T-helper 1 cell treated with Interleukin-12 subunit alpha and Interleukin-12 subunit beta and Interleukin-4 antibody, amounts not matched to agents 30 ng/mL and 1 ng/mL, for 36 hours (primary cell): ENCODE data around the gene TAS2R10. TPM values are rescaled to one million over a fixed set of nuclear protein-coding genes. Genes with fewer than 3 reads are reported as not detected.

ENCODE experiments used
- intact Hi-C: fragments of 100-400 bp; cut with micrococcal nuclease; formaldehyde crosslinking; loops from one replicate; pipeline ENCODE4 v1.15.1; 2024
- total RNA-seq: library from RNA; stranded (reverse); gene quantifications from 2 replicates; pipeline ENCODE4 v1.2.3, GENCODE V29; 2022

TAS2R10 gene
- total RNA-seq, 1 donor from 2014 or later, result 0.34 TPM

GRCh38 chr12:10779103-10779502 is 47.1 kb downstream of the TAS2R10 start:
- intact Hi-C loops, result no loop called here

Other genes starting within 250 kb of the TAS2R10 start
- 47.7 and 52.7 TPM in 2 replicates for gene MAGOHB, start 212.7 kb downstream of the TAS2R10 start, total RNA-seq
- gene STYK1, start 152.3 kb downstream of the TAS2R10 start, total RNA-seq, result 0.96 and 1.5 TPM in 2 replicates
- 89.2 and 92.2 TPM in 2 replicates for gene YBX3, start 103.0 kb downstream of the TAS2R10 start, total RNA-seq
- not detected in 2 replicates for gene TAS2R7, start 23.7 kb downstream of the TAS2R10 start, total RNA-seq
- gene TAS2R8, start 19.1 kb downstream of the TAS2R10 start, total RNA-seq, result not detected in 2 replicates
- gene TAS2R9, start 16.2 kb downstream of the TAS2R10 start, total RNA-seq, result 0.27 TPM in 1 of 2 replicates, not detected in the other
- gene PRR4, start 23.1 kb upstream of the TAS2R10 start, total RNA-seq, result 2.1 and 2.4 TPM in 2 replicates
- 24.7 and 31.8 TPM in 2 replicates for gene PRH1, start 57.9 kb upstream of the TAS2R10 start, total RNA-seq
- gene TAS2R13, start 83.2 kb upstream of the TAS2R10 start, total RNA-seq, result 2.0 and 2.8 TPM in 2 replicates
- not detected in 2 replicates for gene PRH2, start 102.9 kb upstream of the TAS2R10 start, total RNA-seq
- 4.7 and 5.2 TPM in 2 replicates for gene TAS2R14, start 112.9 kb upstream of the TAS2R10 start, total RNA-seq
- gene TAS2R50, start 160.6 kb upstream of the TAS2R10 start, total RNA-seq, result 1.8 TPM in 2 replicates
- 1.8 and 2.6 TPM in 2 replicates for gene TAS2R20, start 171.9 kb upstream of the TAS2R10 start, total RNA-seq
- gene TAS2R19, start 196.3 kb upstream of the TAS2R10 start, total RNA-seq, result 3.9 and 4.5 TPM in 2 replicates
- gene TAS2R31, start 205.0 kb upstream of the TAS2R10 start, total RNA-seq, result 3.5 and 4.9 TPM in 2 replicates
- 1.6 and 3.3 TPM in 2 replicates for gene TAS2R46, start 235.9 kb upstream of the TAS2R10 start, total RNA-seq